HG02885 (cell line): Measurements from ENCODE around the gene RPS18.
"Not testable (repeated sequence)": the region's sequence is repeated elsewhere in the genome, so short reads cannot be mapped to it uniquely, and the experiment has no call there.

Experiments used
- ATAC-seq: cut with Tn5 transposase; IDR thresholded peaks from one replicate; pipeline ENCODE4 v1.9.1; 2021; ENCODE audit warnings: mild to moderate bottlenecking; ENCODE audit not compliant: unreplicated experiment, poor library complexity

RPS18 gene

DNA sequence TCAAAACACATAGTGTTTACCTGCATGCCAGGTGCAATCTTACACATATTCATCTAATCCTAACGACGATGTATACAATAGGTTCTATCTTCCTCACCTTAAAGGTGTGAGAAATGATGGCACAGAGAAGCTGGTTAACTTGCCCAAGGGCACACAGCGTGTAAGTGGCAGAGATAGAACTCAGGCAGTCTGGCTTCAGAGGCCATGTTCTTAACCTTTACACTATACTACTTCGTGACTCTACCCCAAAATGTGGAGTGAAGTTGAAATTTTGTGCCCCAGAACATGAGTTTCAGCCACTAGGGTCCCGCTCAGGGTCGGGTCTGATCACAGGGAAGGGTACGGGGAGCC lies 783 bp upstream of the RPS18 start:
- ATAC-seq = peak; percentile 12

DNA sequence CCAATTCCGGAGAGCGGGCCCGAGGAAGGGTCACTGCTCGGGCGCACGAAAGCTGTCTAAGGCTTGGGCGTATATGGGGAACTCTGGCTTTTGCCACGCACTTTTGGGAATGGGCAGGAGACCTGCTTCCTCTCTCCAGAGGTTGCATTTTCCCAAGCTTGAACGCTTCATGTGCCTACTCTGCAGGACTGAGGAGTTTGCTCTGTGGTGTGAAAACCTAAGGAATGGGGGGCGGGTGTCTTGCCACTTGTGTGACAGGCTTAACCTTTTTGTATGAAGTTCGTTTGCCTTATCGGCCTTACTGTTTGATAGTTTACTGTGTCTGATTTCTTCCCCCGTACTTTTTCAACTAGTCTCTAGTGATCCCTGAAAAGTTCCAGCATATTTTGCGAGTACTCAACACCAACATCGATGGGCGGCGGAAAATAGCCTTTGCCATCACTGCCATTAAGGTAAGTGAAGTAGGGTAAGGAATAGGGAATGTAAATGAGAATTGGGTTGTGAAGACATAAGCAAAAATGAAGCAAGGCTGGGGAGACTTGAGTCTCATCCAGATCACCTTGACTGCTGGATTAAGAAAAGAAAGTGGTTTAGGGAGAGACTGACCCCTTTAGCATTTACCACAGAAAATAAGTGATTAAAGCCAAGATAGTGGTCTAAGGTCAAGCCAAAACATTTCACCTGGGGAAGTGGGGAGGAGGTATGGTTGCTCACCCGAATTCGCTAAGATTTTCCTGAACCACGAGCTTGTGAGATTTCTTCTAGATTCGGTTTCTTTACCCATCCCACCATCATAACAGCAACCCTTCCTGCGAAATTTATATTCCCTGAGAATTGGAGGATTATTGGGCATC lies 627 bp downstream of the RPS18 start:
- ATAC-seq = peak; percentile 19

- no peak for ATAC-seq
Observed at GRCh38 chr6:33273129-33273923, 1.5 kb downstream of the RPS18 start.

- ATAC-seq = no peak
Observed at GRCh38 chr6:33273924-33274902, 2.3 kb downstream of the RPS18 start.

DNA sequence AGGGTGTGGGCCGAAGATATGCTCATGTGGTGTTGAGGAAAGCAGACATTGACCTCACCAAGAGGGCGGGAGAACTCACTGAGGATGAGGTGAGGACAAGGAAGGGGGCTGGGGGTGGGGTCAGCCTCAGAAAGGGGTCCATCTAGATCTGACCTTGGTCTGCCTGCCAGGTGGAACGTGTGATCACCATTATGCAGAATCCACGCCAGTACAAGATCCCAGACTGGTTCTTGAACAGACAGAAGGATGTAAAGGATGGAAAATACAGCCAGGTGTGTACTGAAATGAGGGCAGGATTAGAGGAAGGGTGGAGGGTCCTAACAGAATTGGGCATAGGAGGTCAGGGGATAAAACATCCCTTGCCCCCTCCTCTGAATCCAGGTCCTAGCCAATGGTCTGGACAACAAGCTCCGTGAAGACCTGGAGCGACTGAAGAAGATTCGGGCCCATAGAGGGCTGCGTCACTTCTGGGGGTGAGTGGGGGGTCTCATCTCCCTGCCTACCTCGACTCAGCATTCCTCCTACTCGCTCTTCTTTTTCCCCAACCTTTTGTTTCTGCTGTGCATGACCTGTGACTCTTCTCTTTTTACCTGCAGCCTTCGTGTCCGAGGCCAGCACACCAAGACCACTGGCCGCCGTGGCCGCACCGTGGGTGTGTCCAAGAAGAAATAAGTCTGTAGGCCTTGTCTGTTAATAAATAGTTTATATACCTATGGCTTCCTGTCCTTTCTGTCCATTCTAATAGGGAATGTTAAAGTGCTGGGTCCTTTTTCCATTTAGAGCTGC lies 4.1 kb downstream of the RPS18 start:
- ATAC-seq = not testable (repeated sequence)

DNA sequence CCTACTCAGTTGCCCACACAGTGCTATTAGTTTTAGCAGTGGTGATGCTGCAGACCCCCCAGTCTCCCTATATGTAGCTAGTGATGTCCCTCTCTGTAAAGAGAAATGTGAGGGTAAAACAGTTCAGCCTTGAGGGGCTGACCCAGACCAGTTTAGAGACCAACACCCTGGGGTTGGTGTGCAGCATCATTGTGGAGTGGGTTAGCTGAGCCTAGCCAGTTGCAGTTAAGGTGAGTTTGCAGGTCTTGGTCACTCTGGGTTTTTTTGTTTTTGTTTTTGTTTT lies 4.6 kb downstream of the RPS18 start:
- no peak for ATAC-seq

DNA sequence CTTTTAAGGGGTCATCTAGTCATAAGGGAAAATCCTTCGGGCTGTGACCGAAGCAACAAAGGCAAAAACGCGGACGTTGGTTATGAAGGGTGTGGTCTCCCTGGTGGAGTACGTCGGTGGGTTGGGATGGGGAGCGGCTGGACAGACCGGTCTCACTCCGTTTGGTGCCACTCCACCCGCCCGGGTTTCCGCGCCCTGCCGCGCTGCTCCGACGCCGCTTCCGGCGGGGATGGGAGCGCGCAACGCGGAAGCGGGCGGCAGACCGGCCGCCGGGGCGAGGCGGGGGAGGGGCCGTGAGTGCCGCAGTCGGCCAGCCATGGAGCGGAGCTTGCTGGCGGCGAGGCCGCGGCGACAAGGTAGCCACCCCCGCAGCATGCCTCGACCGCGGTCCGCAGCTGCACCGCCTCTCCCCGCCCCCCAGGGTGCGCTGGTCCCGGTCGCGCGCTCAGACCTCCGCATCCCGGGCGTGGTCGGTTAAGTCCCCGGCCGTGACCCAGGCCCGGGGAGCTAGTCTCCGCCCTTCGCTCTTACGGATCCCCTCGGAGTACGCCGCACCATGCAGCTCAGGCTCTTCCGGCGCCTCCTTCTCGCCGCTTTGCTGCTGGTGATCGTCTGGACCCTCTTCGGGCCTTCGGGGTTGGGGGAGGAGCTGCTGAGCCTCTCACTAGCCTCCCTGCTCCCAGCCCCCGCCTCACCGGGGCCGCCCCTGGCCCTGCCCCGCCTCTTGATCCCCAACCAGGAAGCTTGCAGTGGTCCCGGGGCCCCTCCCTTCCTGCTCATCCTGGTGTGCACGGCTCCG lies 5.2 kb downstream of the RPS18 start, which contains the start of gene B3GALT4:
B3GALT4 (plus strand) TSS at position 260 of the 799 bp plus-strand sequence; CDS start at position 557, 297 bp downstream.
- peak; percentile 63 for ATAC-seq

DNA sequence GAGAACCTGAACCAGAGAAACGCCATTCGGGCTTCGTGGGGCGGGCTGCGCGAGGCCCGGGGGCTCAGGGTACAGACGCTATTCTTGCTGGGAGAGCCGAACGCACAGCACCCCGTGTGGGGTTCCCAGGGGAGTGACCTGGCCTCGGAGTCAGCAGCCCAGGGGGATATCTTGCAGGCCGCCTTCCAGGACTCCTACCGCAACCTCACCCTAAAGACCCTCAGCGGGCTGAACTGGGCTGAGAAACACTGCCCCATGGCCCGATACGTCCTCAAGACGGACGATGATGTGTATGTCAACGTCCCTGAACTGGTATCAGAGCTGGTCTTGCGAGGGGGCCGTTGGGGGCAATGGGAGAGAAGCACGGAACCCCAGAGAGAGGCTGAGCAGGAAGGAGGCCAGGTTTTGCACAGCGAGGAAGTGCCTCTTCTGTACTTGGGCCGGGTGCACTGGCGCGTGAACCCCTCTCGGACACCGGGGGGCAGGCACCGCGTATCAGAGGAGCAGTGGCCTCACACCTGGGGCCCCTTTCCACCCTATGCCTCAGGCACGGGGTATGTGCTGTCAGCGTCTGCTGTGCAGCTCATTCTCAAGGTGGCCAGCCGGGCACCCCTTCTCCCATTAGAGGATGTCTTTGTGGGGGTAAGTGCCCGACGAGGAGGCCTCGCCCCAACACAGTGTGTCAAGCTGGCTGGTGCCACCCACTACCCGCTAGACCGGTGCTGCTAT lies 6.0 kb downstream of the RPS18 start:
- ATAC-seq = no peak

GRCh38 chr6:33278392-33278741 lies 6.5 kb downstream of the RPS18 start:
- ATAC-seq = no peak

GRCh38 chr6:33278810-33279209 lies 6.9 kb downstream of the RPS18 start:
- no peak for ATAC-seq

DNA sequence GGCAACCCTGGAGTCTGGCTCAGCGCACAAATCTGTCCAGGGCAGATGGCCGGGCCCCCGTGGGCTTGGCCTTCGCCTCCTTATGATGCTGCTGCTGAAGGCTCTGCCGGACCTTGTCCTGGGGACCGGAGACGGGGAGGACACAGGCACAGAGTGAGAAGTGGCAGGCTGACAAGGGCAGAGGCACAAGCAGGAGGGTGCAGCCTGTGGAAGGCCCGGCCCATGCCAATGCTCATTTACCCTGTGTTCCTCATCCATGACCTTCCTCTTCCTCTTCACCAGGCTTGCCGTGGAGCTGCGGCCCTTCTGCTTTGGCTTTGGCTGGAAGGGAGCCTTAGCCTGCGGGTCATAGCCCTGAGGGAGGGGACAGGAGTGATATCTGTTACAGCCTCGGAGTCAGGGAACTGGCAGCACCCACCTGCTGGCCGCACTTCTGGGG lies 7.4 kb downstream of the RPS18 start:
- ATAC-seq = no peak

GRCh38 chr6:33279971-33280511 lies 8.2 kb downstream of the RPS18 start:
- ATAC-seq = no peak

DNA sequence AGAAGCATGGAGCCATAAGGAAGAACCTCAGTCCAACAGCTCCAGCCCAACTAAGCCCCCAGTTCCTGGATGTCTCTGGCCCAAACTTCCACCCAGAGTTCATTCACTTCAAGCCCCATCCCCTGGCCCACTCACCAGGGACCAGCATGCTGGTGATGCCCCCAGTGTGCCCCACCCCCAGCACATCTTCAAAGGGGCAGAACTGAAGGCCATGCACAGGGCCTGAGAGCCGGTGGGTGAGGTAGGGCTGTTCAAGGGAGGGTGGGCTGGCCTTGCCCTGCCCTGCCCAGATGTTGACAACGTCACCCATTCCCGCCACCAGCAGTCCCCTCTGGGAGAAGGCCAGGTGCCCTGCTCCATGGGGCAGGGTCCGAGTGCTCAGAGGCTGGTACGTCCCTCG lies 8.7 kb downstream of the RPS18 start:
- no peak for ATAC-seq

DNA sequence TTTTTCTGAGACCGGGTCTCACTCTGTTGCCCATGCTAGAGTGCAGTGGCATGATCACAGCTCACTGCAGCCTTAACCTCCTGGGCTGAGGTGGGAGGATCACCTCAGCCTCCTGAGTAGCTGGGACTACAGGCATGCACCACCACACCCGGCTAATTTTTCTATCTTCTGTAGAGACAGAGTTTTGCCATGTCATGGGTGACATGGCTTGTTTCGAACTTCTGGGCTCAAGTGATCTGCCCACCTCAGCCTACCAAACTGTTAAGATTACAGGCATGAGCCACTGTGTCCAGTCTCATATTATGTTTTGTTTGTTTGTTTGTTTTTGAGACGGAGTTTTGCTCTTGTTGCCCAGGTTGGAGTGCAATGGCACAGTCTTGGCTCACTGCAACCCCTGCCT lies 13.3 kb downstream of the RPS18 start:
- not testable (repeated sequence) for ATAC-seq

GRCh38 chr6:33286946-33287914 lies 15.4 kb downstream of the RPS18 start:
- no peak for ATAC-seq

GRCh38 chr6:33288141-33288920 lies 16.5 kb downstream of the RPS18 start:
- ATAC-seq = no peak
